Stimulated activated CD4-positive, alpha-beta T cell treated with anti-CD3 and anti-CD28 coated beads, Interleukin-12 subunit alpha, Interleukin-12 subunit beta, amount 100 ng/mL, for 4 hours (primary cell): Measurements from ENCODE around the gene RBM48.

Source experiments
- DNase-seq: peaks from one replicate; pipeline ENCODE4 v3.0.0-alpha.2; 2020

RBM48 gene

DNA sequence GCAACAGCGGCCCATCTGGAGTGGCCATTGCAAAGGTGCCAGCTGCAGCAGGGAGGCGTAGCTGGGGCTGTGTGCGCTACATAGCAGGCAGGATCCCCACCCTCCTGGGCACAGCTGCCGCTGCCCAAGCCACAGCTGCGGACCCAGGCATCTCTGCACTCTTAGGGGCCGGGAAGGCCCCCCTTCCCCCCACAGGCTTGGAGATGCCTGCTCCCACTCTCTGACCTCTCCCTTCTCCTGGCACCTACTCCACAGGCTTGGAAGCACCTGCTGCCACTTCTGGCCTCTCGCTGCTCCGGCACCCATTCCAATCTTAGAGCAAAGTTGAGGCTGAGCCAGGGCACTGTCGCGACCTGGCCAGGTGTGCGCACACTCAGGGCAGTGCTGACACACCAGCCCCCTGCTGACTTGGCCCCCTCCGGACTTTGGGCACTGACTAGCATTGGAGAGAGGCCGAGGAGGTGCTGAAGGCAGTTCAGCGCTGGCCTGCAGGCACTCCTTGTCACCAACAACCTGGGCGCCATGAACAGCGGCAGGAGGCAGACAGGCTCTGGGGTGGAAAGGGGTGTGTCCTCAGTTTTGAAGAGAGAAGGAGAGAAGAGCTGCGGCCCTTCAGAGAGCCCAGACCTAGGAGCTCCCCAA lies 18.4 kb downstream of the RBM48 start:
- DNase-seq: no peak

DNA sequence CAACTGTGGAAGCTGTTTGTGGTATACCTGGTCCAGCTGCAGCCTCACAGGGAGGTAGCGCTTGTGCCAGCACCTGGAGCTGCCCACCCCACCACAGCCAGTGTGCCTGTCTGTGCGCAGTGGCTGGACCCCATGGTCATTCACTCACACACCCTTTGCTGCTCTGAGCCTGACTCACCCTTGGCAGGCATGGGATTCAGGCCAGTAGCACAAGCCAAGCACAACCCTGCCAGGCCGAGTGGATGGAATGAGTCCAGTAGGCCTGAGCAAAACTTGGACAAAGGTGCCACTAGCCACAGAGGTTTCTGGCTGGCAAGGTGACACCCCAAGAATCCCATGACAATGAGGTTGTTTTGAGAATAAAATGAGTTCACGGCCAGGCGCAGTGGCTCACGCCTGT lies 19.0 kb downstream of the RBM48 start:
- DNase-seq: no peak

DNA sequence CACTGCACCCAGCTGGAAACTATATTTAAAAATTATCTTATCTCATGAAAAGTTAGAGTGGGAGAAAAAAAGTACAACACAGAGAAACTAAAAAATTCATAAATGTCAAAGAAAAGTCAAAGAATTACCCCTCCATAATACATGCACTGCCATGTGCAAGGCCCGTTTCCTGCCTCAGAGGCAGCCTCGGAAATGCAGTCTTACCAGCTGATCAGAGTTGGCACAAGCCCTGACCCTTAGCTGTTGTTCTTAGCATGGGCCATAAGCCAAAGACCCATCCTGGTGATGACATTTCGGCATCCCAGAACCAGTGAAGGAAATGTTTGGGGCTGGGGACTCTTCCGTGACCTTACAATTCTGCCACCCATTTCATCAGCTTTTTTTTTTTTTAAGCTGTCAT lies 21.6 kb downstream of the RBM48 start:
- no peak for DNase-seq

- DNase-seq: no peak
Observed at GRCh38 chr7:92557249-92557648, 28.7 kb downstream of the RBM48 start.

DNA sequence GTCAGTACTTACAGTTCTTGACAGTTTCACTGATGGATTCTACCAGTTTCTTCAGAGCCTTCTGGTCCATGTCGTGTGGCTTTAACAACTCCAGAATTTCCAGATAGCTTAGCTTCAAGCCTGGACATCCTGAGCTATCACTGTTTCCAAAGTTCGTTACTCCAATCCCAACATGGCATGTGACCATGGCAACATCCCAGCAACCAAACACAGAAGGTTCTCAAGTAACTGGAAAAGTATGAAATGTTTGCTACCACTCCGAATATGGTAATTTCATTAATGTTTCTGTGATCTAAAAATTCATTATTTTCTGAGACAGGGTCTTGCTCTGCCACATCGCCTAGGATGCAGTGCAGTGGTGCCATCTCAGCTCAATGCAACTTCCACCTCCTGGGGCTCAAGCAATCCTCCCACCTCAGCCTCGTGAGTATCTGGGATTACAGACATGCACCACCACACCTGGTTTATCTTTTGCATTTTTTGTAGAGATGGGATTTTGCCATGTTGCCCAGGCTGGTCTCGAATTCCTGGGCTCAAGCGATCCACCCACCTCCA lies 29.3 kb downstream of the RBM48 start:
- DNase-seq: no peak

DNA sequence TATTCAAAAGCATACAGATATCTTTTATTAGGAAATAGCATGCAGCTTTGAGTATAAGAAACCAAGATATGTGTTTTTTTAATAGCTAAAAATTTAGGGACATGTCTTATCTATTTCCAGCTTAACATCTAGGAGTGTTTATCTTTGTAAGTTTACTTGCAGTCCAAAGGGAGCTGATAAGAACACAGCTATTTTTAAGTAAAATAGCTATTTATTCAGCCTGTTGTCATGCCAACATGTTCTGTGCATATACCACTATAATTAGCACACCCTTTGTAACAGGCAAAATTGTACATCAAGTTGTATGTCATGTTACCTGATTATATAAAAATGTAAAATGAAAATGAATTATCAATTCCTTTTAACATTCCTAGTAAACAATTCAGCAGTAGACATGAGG lies 32.0 kb downstream of the RBM48 start:
- DNase-seq: no peak

DNA sequence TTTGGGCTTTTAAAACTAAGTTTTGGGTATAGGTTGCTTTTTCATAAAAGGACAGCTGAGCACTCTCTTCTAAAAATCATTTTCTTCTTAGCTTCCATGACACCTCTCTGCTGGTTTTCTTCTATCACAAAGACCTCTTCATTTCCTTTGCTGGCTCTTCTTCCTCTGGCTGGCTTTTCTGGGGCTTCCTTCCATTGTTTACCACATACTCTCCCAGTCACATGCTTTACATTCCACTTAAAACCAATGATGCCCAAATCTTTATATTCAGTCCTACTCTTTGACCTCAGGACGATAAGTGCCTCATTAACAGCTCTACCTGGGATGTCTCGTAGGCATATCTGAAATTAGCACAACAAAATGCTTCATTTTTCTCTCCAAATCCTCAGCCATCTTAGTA lies 34.8 kb downstream of the RBM48 start:
- DNase-seq: no peak

DNA sequence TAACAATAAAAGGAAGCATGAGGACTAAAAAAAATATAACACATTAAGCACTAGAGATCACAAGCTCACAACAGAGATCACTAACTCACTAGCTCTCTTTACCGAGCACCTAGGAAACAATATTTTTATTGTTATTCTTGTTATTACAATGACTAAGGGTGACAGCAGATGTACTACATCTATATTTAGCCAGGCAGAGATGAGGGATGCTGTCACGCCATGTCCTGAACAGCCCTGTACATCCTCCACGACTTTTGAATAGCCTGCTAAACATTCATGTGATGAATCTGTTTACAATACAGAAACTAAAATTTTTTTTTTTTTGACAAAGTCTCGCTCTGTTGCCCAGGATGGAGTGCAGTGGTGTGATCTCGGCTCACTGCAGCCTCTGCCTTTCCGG lies 38.9 kb downstream of the RBM48 start:
- DNase-seq: no peak

DNA sequence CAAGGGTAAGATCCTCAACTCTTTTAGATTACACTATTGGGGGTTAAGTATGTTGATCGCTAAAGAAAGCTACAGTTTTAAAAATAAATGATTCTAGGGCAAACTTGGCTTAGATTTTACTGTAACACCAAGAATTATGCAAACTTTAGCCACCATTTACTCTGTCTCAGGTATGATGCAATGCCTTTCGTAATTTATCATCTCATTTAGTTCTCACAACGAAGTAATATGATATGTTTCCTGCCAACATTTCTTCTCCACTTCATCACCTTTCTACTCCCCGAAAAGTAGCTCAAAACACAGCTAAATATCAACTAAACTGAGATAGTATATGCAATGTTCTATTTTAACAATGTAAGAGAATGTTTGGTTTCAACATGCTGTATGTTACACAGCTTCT lies 40.5 kb downstream of the RBM48 start:
- DNase-seq: no peak

DNA sequence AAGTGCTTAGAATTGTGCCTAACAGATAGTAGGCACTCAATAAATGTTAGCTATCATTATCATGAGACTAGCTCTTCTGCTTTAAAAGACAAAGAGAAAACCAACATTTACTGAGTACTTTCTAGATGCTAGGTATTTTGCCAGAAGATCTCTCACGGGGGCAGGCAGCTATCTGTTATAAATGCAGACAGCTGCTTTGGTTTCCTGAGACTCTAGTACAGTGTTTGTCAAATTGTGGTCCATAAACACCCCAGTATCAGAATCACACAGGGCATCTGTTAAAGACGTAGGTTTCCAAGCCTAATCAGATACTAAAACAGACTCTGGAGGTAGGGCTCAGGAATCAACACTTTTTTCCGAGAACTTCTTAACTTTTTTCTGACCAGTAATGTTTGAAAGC lies 47.7 kb downstream of the RBM48 start:
- DNase-seq: no peak

DNA sequence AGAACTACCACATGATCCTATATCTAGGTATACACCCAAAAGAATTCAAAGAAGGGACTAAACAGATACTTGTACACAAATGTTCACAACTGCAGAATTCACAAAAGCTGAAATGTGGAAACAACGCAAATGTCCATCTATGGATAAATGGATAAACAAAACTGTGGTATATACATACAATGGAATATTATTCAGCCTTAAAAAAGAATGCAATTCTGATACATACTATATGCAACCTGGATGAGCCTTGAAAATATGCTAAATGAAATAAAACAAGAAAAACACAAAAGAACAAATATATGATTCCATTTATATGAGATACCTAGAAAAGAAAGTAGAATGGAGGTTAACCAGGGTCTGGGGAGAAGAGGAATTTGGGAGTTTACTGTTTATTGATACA lies 54.4 kb downstream of the RBM48 start:
- no peak for DNase-seq

DNA sequence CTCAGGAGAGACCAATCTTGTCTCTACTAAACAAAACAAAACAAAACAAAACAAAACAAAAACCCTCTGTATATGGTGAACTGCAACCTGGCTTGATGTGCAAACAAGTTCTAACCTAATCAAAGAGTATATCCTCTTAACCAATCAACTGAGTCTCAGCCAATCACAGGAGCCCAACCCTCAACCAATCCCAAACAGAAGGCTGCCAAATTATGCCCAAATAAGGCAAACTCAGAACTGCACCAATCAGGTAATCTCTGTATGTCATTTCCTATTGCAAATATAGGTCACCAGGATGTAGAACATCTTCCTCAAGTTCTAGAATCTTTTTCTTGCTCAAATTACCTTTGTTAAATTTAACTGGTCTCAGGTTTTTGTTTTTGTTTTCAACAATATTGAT lies 56.4 kb downstream of the RBM48 start:
- no peak for DNase-seq

DNA sequence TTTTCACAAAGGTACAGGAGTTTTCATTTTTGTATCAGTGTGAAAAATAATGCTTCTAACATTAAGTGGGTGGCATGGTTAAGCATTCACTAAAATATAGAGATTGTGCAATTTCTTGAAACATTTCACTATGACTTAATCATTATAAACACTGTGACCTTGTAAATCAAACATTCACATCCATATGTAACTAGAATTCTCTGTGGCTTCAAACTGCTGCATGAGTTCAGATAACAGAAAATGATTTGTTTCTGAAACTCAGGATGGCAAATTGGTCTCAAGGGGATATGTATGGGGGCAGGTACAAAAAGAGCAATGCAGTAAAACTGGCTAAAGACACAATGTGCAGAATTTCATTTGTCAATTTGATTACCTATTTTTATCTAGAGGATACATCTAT lies 57.8 kb downstream of the RBM48 start:
- no peak for DNase-seq

DNA sequence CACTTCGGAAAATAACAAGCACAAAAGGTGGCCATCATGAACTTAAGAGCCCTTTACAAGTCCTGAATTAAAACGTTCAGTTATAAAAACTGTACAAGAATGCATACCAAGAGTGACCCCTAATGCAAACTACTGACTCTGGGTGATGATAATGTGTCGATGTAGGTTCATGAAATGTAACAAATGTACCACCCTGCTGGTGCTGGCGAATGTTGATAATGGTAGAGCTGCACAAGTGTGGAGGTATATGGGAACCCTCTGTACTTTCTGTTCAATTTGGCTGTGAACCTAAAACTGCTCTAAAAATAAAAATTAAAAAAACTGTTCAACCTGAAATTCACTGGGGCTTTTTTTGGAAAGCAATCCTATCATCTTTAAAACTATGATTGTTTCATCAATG lies 58.2 kb downstream of the RBM48 start:
- DNase-seq: no peak
